Measurements from ENCODE around the gene TP73.
"Not testable (repeated sequence)": the region's sequence is repeated elsewhere in the genome, so short reads cannot be mapped to it uniquely, and the experiment has no call there.

The TP73 gene

GRCh38 chr1:3618881-3619671 lies 33.2 kb upstream of the TP73 start:
- peak; percentile 70 for DNase-seq

- no peak for DNase-seq
Observed at GRCh38 chr1:3620708-3621107, 31.6 kb upstream of the TP73 start.

GRCh38 chr1:3621151-3621671 lies 31.1 kb upstream of the TP73 start:
- DNase-seq = peak; percentile 64

GRCh38 chr1:3622102-3622501 lies 30.2 kb upstream of the TP73 start:
- DNase-seq = not testable (repeated sequence)

GRCh38 chr1:3623441-3624199 lies 28.7 kb upstream of the TP73 start:
- DNase-seq = no peak

- peak; percentile 92 for DNase-seq
Observed at GRCh38 chr1:3624200-3625136, 27.8 kb upstream of the TP73 start, which contains the start of gene TPRG1L. Gene TPRG1L (plus strand): TSS chr1:3625015. CDS start chr1:3625073, 58 bp downstream.

- DNase-seq = no peak
Observed at GRCh38 chr1:3625151-3625907, 27.0 kb upstream of the TP73 start.

- no peak for DNase-seq
Observed at GRCh38 chr1:3626025-3626424, 26.3 kb upstream of the TP73 start.

GRCh38 chr1:3627515-3628253 lies 24.6 kb upstream of the TP73 start:
- DNase-seq = no peak

- DNase-seq = no peak
Observed at GRCh38 chr1:3628445-3628844, 23.9 kb upstream of the TP73 start.

- no peak for DNase-seq
Observed at GRCh38 chr1:3629561-3630160, 22.7 kb upstream of the TP73 start.

- DNase-seq = no peak
Observed at GRCh38 chr1:3630161-3630611, 22.1 kb upstream of the TP73 start.

GRCh38 chr1:3630914-3631313 lies 21.4 kb upstream of the TP73 start:
- no peak for DNase-seq

GRCh38 chr1:3631320-3632260 lies 20.7 kb upstream of the TP73 start:
- DNase-seq = no peak

- no peak for DNase-seq
Observed at GRCh38 chr1:3632298-3632697, 20.0 kb upstream of the TP73 start.

GRCh38 chr1:3632716-3633343 lies 19.5 kb upstream of the TP73 start:
- DNase-seq = no peak

- no peak for DNase-seq
Observed at GRCh38 chr1:3633344-3634058, 18.8 kb upstream of the TP73 start.

- DNase-seq = no peak
Observed at GRCh38 chr1:3634059-3634800, 18.1 kb upstream of the TP73 start.
